ENCODE results near the gene MOSMO.

- no peak for TF ChIP-seq CTCF (IDR thresholded peaks at IDR 0.05)
- TF ChIP-seq POLR2A (IDR thresholded peaks at IDR 0.05): no peak
Observed at GRCh38 chr16:22027633-22028032, 19.7 kb downstream of the MOSMO start.

Data from heart left ventricle (tissue), 13 donors.